K562 (cell line): Measurements from ENCODE around the gene ZIC2.

Experiments
- CHD2 ChIP-seq: IDR thresholded peaks from 2 replicates; pipeline ENCODE4 v1.6.1; 2011; ENCODE audit warnings: low read depth, low read length
- CREB1 ChIP-seq, 2 experiments: sonication (generic) in 1 of 2; formaldehyde crosslinking in 1 of 2; IDR thresholded peaks; 2 replicates each; pipeline versions ENCODE4 v1.6.1 to v1.8.0; 2012 to 2022; ENCODE audit warnings: inconsistent platforms in 1 of 2, mild to moderate bottlenecking in 1 of 2, missing genetic modification reagents in 1 of 2, moderate library complexity in 1 of 2
- CTCF ChIP-seq, 3 experiments: IDR thresholded peaks in 2 of 3; conservative IDR thresholded peaks in 1 of 3; 2 replicates each; pipeline ENCODE4 v1.5.1; 2011 to 2012; ENCODE audit warnings: low read length in 3 of 3, mild to moderate bottlenecking in 3 of 3, control low read depth in 2 of 3, improper control_type of control experiment in 1 of 3, inconsistent platforms in 1 of 3, low read depth in 1 of 3, mixed read lengths in 1 of 3, moderate library complexity in 1 of 3; ENCODE audit not compliant: insufficient read depth in 2 of 3
- EZH2 ChIP-seq: IDR thresholded peaks from 2 replicates; pipeline ENCODE4 v1.6.1; 2012; ENCODE audit warnings: low read depth, mild to moderate bottlenecking, inconsistent platforms, low read length, borderline replicate concordance
- IRF1 ChIP-seq: sonication (generic); formaldehyde crosslinking; IDR thresholded peaks from 2 replicates; pipeline ENCODE4 v1.8.0; 2022; ENCODE audit warnings: missing genetic modification reagents, mild to moderate bottlenecking, borderline replicate concordance
- KLF10 ChIP-seq: fragments of 250-450 bp; sonication (Bioruptor Pico); IDR thresholded peaks from 2 replicates; pipeline ENCODE4 v1.6.1; 2021; ENCODE audit warnings: matching md5 sums
- ZNF445 ChIP-seq: fragments of 250-450 bp; sonication (Bioruptor Pico); IDR thresholded peaks from 2 replicates; pipeline ENCODE4 v1.4.0; 2020; ENCODE audit warnings: low read depth, mild to moderate bottlenecking, moderate library complexity
- TF ChIP-seq, protein P1 (sequence below): sonication (generic); formaldehyde crosslinking; IDR thresholded peaks from 2 replicates; pipeline ENCODE4 v1.8.0; 2022; ENCODE audit warnings: mild to moderate bottlenecking, missing genetic modification reagents, borderline replicate concordance

- TF ChIP-seq CHD2 (no peak), KLF10 (no peak), CTCF (IDR thresholded peaks at IDR 0.05 in 2 of 3, conservative IDR thresholded peaks at IDR 0.05 in 1 of 3; ENCODE audit: insufficient read depth in 2 of 3, low read depth in 1 of 3, low read length in 3 of 3) (no peak), IRF1 (no peak), EZH2 (no peak), ZNF445 (CRISPR knock-in tag) (no peak), CREB1 (IDR thresholded peaks at IDR 0.05) (no peak), CREB1 (CRISPR knock-in tag; IDR thresholded peaks at IDR 0.05) (no peak)
- TF ChIP-seq, protein P1, sequence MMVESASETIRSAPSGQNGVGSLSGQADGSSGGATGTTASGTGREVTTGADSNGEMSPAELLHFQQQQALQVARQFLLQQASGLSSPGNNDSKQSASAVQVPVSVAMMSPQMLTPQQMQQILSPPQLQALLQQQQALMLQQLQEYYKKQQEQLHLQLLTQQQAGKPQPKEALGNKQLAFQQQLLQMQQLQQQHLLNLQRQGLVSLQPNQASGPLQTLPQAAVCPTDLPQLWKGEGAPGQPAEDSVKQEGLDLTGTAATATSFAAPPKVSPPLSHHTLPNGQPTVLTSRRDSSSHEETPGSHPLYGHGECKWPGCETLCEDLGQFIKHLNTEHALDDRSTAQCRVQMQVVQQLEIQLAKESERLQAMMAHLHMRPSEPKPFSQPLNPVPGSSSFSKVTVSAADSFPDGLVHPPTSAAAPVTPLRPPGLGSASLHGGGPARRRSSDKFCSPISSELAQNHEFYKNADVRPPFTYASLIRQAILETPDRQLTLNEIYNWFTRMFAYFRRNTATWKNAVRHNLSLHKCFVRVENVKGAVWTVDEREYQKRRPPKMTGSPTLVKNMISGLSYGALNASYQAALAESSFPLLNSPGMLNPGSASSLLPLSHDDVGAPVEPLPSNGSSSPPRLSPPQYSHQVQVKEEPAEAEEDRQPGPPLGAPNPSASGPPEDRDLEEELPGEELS (CRISPR knock-in tag) = no peak
These were observed 41.2 kb downstream of the ZIC2 start for GRCh38 chr13:100022798-100023197.
